HL-60 (cell line): ENCODE measurements around the gene CNTRL.

ENCODE experiments used
- DNase-seq, 2 experiments: peaks; one replicate each; pipeline ENCODE4 v3.0.0-alpha.2; 2010 to 2020; ENCODE audit warnings: low read depth in 1 of 2, low spot score in 1 of 2
- H3K27ac ChIP-seq: fragments of 250-450 bp; sonication (Bioruptor Pico); replicated peaks from 2 replicates; pipeline ENCODE4 v1.5.1; 2020; ENCODE audit warnings: mild to moderate bottlenecking, moderate library complexity
- H3K27me3 ChIP-seq: fragments of 250-450 bp; sonication (Bioruptor Pico); 2 replicates; pipeline ENCODE4 v1.5.1; 2021; ENCODE audit warnings: mild to moderate bottlenecking, moderate library complexity; ENCODE audit not compliant: insufficient read depth, poor library complexity, severe bottlenecking
- H3K4me3 ChIP-seq: replicated peaks from 2 replicates; pipeline ENCODE4 v1.5.1; 2011; ENCODE audit warnings: mild to moderate bottlenecking, control low read depth, low read length; ENCODE audit not compliant: insufficient read depth
- GABPA ChIP-seq: IDR thresholded peaks from 2 replicates; pipeline ENCODE4 v1.6.1; 2012; ENCODE audit warnings: low read depth
- POLR2AphosphoS5 ChIP-seq: IDR thresholded peaks from 2 replicates; pipeline ENCODE4 v1.6.1; 2012; ENCODE audit warnings: low read depth
- SPI1 ChIP-seq: IDR thresholded peaks from 2 replicates; pipeline ENCODE4 v1.6.1; 2012; ENCODE audit warnings: low read depth, mild to moderate bottlenecking, borderline replicate concordance
- TF ChIP-seq, protein P1 (sequence below): IDR thresholded peaks from one replicate; pipeline ENCODE4 v1.5.1; 2011; ENCODE audit warnings: low read length, control low read depth, inconsistent platforms; ENCODE audit not compliant: insufficient read depth
- TF ChIP-seq, protein P2 (sequence below): IDR thresholded peaks from 2 replicates; pipeline ENCODE4 v1.6.1; 2012; ENCODE audit warnings: low read depth; ENCODE audit not compliant: insufficient replicate concordance

Gene CNTRL

DNA sequence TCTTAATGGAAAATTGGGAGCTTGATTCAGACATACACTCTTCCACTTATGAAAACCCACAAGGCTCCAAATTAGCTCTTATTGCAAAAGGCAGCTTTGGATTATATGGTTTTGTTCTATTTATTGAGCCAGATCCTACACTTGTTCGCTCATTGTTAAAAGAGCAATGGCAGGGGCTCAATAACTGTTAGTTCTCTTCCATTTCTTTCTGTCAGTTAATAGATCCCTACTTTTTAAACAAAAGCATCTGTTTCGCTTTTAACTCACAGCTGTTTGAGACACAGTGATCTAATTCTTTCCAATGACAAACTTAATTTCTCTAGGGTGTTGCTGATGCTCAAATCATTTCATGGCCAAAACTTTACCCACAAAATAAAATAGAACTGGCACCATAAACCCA, 36.4 kb upstream of the CNTRL start:
- TF ChIP-seq, protein P1, sequence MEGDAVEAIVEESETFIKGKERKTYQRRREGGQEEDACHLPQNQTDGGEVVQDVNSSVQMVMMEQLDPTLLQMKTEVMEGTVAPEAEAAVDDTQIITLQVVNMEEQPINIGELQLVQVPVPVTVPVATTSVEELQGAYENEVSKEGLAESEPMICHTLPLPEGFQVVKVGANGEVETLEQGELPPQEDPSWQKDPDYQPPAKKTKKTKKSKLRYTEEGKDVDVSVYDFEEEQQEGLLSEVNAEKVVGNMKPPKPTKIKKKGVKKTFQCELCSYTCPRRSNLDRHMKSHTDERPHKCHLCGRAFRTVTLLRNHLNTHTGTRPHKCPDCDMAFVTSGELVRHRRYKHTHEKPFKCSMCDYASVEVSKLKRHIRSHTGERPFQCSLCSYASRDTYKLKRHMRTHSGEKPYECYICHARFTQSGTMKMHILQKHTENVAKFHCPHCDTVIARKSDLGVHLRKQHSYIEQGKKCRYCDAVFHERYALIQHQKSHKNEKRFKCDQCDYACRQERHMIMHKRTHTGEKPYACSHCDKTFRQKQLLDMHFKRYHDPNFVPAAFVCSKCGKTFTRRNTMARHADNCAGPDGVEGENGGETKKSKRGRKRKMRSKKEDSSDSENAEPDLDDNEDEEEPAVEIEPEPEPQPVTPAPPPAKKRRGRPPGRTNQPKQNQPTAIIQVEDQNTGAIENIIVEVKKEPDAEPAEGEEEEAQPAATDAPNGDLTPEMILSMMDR, result no peak
- no peak for TF ChIP-seq GABPA
- no peak for TF ChIP-seq POLR2AphosphoS5
- TF ChIP-seq, protein P2, sequence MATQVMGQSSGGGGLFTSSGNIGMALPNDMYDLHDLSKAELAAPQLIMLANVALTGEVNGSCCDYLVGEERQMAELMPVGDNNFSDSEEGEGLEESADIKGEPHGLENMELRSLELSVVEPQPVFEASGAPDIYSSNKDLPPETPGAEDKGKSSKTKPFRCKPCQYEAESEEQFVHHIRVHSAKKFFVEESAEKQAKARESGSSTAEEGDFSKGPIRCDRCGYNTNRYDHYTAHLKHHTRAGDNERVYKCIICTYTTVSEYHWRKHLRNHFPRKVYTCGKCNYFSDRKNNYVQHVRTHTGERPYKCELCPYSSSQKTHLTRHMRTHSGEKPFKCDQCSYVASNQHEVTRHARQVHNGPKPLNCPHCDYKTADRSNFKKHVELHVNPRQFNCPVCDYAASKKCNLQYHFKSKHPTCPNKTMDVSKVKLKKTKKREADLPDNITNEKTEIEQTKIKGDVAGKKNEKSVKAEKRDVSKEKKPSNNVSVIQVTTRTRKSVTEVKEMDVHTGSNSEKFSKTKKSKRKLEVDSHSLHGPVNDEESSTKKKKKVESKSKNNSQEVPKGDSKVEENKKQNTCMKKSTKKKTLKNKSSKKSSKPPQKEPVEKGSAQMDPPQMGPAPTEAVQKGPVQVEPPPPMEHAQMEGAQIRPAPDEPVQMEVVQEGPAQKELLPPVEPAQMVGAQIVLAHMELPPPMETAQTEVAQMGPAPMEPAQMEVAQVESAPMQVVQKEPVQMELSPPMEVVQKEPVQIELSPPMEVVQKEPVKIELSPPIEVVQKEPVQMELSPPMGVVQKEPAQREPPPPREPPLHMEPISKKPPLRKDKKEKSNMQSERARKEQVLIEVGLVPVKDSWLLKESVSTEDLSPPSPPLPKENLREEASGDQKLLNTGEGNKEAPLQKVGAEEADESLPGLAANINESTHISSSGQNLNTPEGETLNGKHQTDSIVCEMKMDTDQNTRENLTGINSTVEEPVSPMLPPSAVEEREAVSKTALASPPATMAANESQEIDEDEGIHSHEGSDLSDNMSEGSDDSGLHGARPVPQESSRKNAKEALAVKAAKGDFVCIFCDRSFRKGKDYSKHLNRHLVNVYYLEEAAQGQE, result no peak
- no peak for TF ChIP-seq SPI1

DNA sequence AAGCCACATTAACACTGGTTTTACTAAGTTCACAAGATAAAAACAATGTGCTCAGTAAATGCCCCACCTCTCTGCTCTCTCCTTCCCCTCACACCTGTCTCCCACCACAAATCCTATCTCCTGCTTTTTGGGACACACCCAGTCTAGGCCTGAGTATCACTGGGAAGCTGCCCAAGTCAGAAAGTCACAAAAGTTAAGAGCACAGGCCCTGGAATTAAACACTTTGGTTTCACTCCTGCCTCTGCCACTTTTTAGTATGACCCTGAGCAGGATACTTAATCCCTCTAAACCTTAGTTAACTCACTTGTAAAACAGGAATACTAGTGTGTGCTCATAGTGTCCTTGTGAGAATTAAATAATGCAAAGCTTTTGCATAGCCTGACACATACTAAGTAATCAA, 36.0 kb upstream of the CNTRL start:
- Histone ChIP-seq H3K27ac (no peak overlapping the region), H3K4me3 (no peak overlapping the region), H3K27me3 (no peaks in the 10 kb centered on the region)
- no peak for TF ChIP-seq SPI1
- TF ChIP-seq, protein P2, result no peak
- no peak for DNase-seq

More for the DNA sequence above, 36.4 kb upstream of the CNTRL start:
- no peak for DNase-seq
- H3K27ac ChIP-seq, result no peak overlapping the region
- H3K27me3 ChIP-seq, result no peaks in the 10 kb centered on the region
- no peak overlapping the region for H3K4me3 ChIP-seq

DNA sequence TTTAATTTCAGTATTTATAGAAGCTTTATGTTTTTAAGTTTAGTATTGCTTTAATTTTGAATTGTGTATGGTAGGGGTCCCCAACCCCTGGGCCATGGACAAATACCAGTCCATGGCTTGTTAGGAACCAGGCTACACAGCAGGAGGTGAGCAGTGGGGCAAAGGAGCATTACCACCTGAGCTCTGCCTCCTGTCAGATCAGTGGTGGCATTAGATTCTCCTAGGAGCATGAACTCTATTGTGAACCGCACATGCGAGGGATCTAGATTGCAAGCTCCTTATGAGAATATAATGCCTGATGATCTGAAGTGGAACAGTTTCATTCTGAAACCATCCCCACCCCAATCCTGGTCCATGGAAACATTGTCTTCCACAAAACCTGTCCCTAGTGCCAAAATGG, 26.6 kb upstream of the CNTRL start:
- Histone ChIP-seq H3K4me3 (no peak overlapping the region), H3K27ac (no peak overlapping the region), H3K27me3 (no peaks in the 10 kb centered on the region)
- TF ChIP-seq, protein P1, result no peak
- no peak for TF ChIP-seq POLR2AphosphoS5
- no peak for TF ChIP-seq SPI1
- TF ChIP-seq GABPA, result no peak
- TF ChIP-seq, protein P2, result no peak
- DNase-seq, result no peak

DNA sequence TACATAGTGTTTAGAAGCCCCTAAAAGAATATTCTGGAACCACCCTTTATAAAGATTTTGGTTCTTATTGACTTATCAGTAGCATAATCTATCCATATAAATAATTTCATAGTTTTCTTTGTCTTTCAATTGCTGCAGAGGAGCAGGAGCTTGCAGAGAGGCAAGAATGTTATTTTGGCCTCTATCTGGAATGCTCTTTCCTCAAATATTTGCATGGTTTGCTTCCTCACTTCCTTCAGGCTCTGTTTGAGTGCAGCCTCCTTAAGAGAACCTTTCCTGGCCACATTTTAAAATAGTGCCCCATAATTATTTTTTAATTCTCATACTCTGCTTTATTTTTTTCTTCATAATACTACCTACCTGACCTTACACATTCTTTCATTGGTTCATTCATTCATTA, 26.1 kb upstream of the CNTRL start:
- H3K4me3 ChIP-seq, result no peak overlapping the region
- no peak for DNase-seq
- no peaks in the 10 kb centered on the region for H3K27me3 ChIP-seq
- no peak overlapping the region for H3K27ac ChIP-seq
- TF ChIP-seq, protein P1, result no peak
- no peak for TF ChIP-seq GABPA
